ENCODE results near the gene ALDH5A1. TPM values are rescaled to one million over a fixed set of nuclear protein-coding genes. Genes with fewer than 3 reads are reported as not detected.
A peak's percentile ranks its signal among the peaks of the same experiment; 100 is the strongest.

Gene ALDH5A1
- 3.6 TPM for polyA plus RNA-seq (2012; ENCODE audit: insufficient read length, low read depth)

DNA sequence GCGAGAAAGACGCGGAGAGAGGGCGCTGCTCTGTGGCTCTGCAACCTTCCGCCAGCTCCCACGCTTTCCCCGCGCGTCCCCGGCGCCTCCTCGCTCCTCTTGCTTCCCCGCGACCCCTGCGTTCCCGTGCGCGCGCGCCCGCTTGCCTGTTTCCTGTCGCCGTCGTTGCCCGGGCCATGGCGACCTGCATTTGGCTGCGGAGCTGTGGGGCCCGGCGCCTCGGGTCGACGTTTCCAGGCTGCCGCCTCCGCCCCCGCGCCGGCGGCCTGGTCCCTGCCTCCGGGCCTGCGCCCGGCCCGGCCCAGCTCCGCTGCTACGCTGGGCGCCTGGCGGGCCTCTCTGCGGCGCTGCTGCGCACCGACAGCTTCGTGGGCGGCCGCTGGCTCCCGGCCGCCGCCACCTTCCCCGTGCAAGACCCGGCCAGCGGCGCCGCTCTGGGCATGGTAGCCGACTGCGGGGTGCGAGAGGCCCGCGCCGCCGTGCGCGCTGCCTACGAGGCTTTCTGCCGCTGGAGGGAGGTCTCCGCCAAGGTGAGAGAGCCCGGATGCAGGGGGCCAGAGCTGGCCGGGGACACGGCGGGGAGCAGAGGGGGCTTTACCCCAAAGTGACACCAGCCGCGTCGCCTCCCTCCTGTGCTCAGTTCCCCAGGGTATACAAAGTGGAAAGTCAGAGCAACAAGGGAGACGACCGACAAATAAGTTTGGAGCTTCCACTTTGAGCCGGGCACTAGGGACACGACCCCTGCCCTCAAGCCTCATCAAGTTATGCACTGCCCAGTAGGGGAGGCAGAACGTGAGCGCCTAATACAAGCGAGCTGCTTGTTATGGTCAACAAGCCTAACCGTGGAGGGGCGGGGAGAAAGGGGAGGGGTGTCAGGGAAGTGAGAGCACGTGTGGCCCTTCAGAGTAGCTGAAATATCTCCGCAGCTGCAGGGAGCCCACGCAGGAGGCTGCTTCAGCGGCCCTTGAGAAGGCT is at the start of gene ALDH5A1:
Gene ALDH5A1 (plus strand): TSS at position 149 of the 975 bp plus-strand sequence. CDS start 28 bp downstream, at position 177.
- TF ChIP-seq FOXP2 (optimal IDR thresholded peaks at IDR 0.05; ENCODE audit: borderline replicate concordance, extremely low read depth, extremely low read length, insufficient read depth) (peak; percentile 77), POLR2AphosphoS5 (IDR thresholded peaks at IDR 0.05; ENCODE audit: low read depth, low read length) (peak; percentile 32; the same call in 1 of the 2 replicates), SIN3A (IDR thresholded peaks at IDR 0.05; ENCODE audit: borderline replicate concordance, insufficient read depth, low read length) (no peak), TAF1 (IDR thresholded peaks at IDR 0.05; ENCODE audit: borderline replicate concordance, insufficient read depth, low read length) (no peak)
- TF ChIP-seq, protein P1, sequence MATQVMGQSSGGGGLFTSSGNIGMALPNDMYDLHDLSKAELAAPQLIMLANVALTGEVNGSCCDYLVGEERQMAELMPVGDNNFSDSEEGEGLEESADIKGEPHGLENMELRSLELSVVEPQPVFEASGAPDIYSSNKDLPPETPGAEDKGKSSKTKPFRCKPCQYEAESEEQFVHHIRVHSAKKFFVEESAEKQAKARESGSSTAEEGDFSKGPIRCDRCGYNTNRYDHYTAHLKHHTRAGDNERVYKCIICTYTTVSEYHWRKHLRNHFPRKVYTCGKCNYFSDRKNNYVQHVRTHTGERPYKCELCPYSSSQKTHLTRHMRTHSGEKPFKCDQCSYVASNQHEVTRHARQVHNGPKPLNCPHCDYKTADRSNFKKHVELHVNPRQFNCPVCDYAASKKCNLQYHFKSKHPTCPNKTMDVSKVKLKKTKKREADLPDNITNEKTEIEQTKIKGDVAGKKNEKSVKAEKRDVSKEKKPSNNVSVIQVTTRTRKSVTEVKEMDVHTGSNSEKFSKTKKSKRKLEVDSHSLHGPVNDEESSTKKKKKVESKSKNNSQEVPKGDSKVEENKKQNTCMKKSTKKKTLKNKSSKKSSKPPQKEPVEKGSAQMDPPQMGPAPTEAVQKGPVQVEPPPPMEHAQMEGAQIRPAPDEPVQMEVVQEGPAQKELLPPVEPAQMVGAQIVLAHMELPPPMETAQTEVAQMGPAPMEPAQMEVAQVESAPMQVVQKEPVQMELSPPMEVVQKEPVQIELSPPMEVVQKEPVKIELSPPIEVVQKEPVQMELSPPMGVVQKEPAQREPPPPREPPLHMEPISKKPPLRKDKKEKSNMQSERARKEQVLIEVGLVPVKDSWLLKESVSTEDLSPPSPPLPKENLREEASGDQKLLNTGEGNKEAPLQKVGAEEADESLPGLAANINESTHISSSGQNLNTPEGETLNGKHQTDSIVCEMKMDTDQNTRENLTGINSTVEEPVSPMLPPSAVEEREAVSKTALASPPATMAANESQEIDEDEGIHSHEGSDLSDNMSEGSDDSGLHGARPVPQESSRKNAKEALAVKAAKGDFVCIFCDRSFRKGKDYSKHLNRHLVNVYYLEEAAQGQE (IDR thresholded peaks at IDR 0.05; ENCODE audit: insufficient read depth in 1 of 2, low read depth in 2 of 2, low read length in 2 of 2), result no peak

DNA sequence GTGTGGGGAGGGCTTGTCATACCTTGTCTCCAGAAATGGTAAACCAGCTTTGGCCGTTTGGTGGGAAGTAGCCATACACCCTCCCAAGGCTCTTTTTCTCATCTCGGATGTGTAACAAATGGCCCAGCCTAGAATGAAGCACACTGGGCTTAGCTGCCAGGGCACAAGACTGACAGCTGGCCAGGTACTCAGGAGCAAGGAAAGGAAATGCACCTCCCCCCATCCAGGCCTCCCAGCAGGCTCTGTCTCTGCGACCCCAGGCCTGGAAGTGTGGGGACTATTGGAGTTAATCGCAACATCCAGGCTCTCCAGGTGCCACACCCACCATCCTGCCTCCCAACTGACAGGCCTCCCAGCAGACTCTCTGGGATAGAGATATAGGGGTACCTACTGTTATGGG is 49.1 kb upstream of the ALDH5A1 start:
- no peak for TF ChIP-seq SIN3A (IDR thresholded peaks at IDR 0.05; ENCODE audit: borderline replicate concordance, insufficient read depth, low read length)
- no peak for TF ChIP-seq TAF1 (IDR thresholded peaks at IDR 0.05; ENCODE audit: borderline replicate concordance, insufficient read depth, low read length)
- TF ChIP-seq, protein P1 (IDR thresholded peaks at IDR 0.05; ENCODE audit: insufficient read depth in 1 of 2, low read depth in 2 of 2, low read length in 2 of 2), result no peak
- no peak for TF ChIP-seq FOXP2 (optimal IDR thresholded peaks at IDR 0.05; ENCODE audit: borderline replicate concordance, extremely low read depth, extremely low read length, insufficient read depth)
- no peak for TF ChIP-seq POLR2AphosphoS5 (IDR thresholded peaks at IDR 0.05; ENCODE audit: low read depth, low read length)

DNA sequence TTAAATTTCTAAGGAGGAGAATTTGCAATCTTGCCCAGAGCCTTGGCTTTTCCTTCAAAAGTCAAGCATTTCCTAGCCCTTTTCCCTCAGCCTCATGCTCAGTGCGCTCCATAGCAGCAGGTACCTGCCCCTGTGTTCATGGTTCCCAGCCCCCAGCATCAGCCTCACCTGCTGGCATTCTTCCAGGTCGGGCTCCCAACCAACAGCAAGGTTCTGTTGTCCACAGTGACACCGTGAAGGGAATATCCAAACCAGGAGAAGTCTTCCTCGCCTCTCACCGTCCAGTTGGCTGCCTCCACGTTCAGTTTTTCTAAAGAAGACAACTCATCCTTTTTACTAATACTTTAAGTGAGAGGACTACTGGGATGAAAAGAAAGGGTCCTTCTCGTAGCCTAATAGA is 48.1 kb upstream of the ALDH5A1 start:
- TF ChIP-seq TAF1 (IDR thresholded peaks at IDR 0.05; ENCODE audit: borderline replicate concordance, insufficient read depth, low read length) (no peak), POLR2AphosphoS5 (IDR thresholded peaks at IDR 0.05; ENCODE audit: low read depth, low read length) (no peak), FOXP2 (optimal IDR thresholded peaks at IDR 0.05; ENCODE audit: borderline replicate concordance, extremely low read depth, extremely low read length, insufficient read depth) (no peak), SIN3A (IDR thresholded peaks at IDR 0.05; ENCODE audit: borderline replicate concordance, insufficient read depth, low read length) (no peak)
- TF ChIP-seq, protein P1 (IDR thresholded peaks at IDR 0.05; ENCODE audit: insufficient read depth in 1 of 2, low read depth in 2 of 2, low read length in 2 of 2), result no peak

DNA sequence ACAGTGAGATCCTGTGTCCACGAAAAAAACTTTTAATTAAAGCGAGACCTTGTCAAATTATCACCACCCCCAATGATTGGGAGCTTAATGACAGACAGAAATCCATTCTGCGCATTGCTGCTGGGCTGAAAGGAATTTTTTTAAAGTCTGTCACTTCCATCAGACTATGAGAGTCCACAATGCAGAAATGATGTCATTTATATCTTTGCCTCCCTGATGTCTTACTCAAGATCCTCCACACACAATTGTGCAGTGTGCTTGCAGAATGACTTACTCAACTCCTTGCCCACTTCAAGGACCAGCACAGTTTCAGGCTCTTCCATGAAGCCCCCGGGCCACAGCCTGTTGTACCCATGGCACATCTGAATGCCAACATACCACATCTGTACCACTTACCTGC is 46.4 kb upstream of the ALDH5A1 start:
- TF ChIP-seq FOXP2 (optimal IDR thresholded peaks at IDR 0.05; ENCODE audit: borderline replicate concordance, extremely low read depth, extremely low read length, insufficient read depth) (no peak), POLR2AphosphoS5 (IDR thresholded peaks at IDR 0.05; ENCODE audit: low read depth, low read length) (no peak)

DNA sequence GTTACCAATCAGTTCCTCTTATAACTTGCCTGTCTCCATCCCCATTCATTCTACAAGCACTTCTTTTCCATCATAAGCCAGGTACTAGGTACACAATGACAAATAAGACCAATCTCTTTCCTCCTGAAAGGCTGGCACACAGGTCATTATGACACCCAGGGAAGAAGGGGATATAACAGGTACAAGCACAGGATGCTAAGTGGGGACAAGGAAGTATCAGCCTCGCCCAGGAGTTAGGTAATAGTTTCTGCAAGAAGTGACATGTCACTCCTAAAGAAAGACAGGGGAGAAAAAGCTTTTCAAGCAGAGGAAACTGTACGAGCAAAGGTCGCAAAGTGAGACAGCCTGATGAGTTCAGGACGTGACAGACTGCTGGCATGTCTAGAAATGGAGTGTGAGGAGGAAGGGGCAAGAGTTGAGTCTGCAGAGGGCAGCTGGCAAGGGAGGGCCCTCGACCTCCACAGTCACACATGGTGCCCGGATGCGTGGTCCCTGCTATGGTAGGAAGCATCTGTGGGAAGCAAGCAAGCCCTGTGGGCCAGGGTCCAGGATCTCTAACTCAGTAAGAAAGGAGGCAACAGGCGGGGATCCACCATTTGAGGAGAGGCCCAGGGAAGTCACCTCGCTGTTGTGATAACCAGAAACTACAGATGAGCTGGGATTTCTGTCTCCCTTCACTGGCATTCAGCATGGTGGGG is 45.8 kb upstream of the ALDH5A1 start:
- TF ChIP-seq SIN3A (IDR thresholded peaks at IDR 0.05; ENCODE audit: borderline replicate concordance, insufficient read depth, low read length) (no peak), FOXP2 (optimal IDR thresholded peaks at IDR 0.05; ENCODE audit: borderline replicate concordance, extremely low read depth, extremely low read length, insufficient read depth) (no peak), TAF1 (IDR thresholded peaks at IDR 0.05; ENCODE audit: borderline replicate concordance, insufficient read depth, low read length) (no peak), POLR2AphosphoS5 (IDR thresholded peaks at IDR 0.05; ENCODE audit: low read depth, low read length) (no peak)
- TF ChIP-seq, protein P1 (IDR thresholded peaks at IDR 0.05; ENCODE audit: insufficient read depth in 1 of 2, low read depth in 2 of 2, low read length in 2 of 2), result no peak

Data from PFSK-1 (cell line).